ENCODE measurements around the gene SLC9A3.

DNA sequence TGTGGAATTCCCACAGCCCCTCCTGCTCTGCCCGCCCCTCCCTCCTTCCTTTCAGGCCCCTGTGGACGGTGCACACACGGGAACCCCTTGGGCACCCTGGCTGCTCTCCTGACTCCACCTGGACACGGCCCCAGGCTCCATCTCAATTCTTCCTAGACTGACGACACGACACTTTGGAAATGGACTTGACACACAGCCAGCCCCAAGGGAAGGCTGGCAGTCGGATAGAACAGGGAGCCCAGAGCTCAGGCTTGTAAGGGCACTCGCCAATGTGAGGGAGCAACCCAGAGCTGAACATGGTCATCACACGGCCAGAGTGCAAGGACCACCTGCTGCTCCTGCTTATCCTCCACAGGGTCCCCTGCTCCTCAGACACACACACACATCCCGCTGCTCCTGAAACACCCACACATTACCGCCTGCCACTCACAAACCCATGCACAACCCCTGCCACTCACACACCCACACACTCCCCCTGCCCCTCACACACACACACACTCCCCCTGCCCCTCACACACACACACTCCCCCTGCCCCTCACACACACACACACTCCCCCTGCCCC is 8.9 kb downstream of the SLC9A3 start:
- TF ChIP-seq, protein P1, sequence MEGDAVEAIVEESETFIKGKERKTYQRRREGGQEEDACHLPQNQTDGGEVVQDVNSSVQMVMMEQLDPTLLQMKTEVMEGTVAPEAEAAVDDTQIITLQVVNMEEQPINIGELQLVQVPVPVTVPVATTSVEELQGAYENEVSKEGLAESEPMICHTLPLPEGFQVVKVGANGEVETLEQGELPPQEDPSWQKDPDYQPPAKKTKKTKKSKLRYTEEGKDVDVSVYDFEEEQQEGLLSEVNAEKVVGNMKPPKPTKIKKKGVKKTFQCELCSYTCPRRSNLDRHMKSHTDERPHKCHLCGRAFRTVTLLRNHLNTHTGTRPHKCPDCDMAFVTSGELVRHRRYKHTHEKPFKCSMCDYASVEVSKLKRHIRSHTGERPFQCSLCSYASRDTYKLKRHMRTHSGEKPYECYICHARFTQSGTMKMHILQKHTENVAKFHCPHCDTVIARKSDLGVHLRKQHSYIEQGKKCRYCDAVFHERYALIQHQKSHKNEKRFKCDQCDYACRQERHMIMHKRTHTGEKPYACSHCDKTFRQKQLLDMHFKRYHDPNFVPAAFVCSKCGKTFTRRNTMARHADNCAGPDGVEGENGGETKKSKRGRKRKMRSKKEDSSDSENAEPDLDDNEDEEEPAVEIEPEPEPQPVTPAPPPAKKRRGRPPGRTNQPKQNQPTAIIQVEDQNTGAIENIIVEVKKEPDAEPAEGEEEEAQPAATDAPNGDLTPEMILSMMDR (IDR thresholded peaks at IDR 0.05) = no peak
- no peak for TF ChIP-seq POLR2A (IDR thresholded peaks at IDR 0.05)

Data from prostate gland (tissue), 2 donors.